Progenitor cell of endocrine pancreas (in vitro differentiated cells): ENCODE results near the gene LRRFIP1. TPM values are rescaled to one million over a fixed set of nuclear protein-coding genes. Genes with fewer than 3 reads are reported as not detected.
A peak's percentile ranks its signal among the peaks of the same experiment; 100 is the strongest.

Experiments
- DNase-seq: peaks from one replicate; pipeline ENCODE4 v3.0.0; 2021; ENCODE audit warnings: low spot score; ENCODE audit not compliant: unreplicated experiment
- H3K27ac Mint-ChIP-seq: 2 replicates; pipeline ENCODE4 v1.8.0; 2021; ENCODE audit warnings: mild to moderate bottlenecking, moderate library complexity, mixed read lengths
- H3K27me3 Mint-ChIP-seq: 2 replicates; pipeline ENCODE4 v1.8.0; 2021; ENCODE audit warnings: mixed read lengths
- H3K36me3 Mint-ChIP-seq: 2 replicates; pipeline ENCODE4 v1.8.0; 2022; ENCODE audit warnings: mixed read lengths; ENCODE audit not compliant: insufficient read depth
- H3K4me1 Mint-ChIP-seq: 2 replicates; pipeline ENCODE4 v1.8.0; 2021; ENCODE audit warnings: low read depth, mixed read lengths
- H3K4me3 Mint-ChIP-seq: 2 replicates; pipeline ENCODE4 v1.8.0; 2021; ENCODE audit warnings: low read depth, mild to moderate bottlenecking, moderate library complexity, mixed read lengths
- H3K9me3 Mint-ChIP-seq: 2 replicates; pipeline ENCODE4 v1.8.0; 2021; ENCODE audit warnings: low read depth, mixed read lengths
- total RNA-seq: library from RNA; stranded (reverse); gene quantifications from 2 replicates; pipeline ENCODE4 v1.2.1, GENCODE V29; 2021
- TF ChIP-seq, protein P1 (sequence below): fragments of 200-600 bp; sonication (generic); IDR thresholded peaks from one replicate; pipeline ENCODE4 v1.5.0; 2021; ENCODE audit warnings: antibody characterized with exemption, mild to moderate bottlenecking; ENCODE audit not compliant: unreplicated experiment

LRRFIP1 gene
- total RNA-seq, 1 donor from 2014 or later: 68.6 TPM

DNA sequence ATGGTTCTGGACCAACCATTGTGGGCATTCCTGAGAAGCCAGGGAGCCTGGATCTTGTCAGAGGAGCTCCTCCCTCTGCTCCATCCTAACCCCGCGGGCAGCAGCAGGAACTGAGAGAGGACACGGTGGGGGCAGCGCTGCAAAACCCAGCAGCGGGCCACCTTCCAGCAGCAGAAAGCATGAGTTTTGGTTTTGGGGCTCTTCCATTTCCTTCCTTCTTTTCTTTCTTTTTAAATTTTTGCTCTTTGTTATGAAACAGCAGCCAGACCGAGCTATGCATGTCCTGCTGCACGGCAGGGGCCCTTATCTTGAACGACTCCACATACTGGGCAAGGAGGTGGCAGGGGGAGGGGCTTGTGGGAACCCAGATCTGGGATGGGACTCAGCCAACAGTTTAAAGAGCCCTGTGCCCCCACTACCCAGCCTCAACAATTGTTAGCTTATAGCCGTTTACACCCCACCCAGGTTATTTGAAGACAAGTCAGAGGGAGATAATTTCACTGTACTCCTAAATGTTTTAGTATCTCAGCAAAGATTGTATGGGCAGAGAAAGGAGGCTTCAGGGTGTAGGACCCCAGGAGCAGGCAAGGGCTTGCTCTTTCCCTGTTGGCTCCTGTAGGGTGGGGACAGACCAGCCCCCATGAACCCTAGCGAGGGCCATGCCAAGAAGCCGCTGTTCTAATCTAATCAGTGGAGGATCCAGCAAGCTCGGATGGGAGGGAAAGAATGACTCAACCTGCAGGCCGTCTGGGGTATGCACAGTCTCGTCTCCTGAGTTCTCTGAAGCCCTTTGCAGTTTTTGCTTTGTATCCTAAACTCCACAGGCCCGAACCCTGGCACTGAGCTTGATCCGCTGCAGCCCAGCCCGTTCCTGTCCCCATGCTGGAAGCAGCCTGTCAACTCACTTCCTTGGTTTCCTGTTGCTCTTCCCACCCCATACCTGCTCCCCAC is 75.3 kb downstream of the LRRFIP1 start:
- no peak overlapping the region for H3K27ac Mint-ChIP-seq
- H3K4me1 Mint-ChIP-seq: peaks cover 39% of the 10 kb centered on the region
- no peak for DNase-seq
- TF ChIP-seq, protein P1, sequence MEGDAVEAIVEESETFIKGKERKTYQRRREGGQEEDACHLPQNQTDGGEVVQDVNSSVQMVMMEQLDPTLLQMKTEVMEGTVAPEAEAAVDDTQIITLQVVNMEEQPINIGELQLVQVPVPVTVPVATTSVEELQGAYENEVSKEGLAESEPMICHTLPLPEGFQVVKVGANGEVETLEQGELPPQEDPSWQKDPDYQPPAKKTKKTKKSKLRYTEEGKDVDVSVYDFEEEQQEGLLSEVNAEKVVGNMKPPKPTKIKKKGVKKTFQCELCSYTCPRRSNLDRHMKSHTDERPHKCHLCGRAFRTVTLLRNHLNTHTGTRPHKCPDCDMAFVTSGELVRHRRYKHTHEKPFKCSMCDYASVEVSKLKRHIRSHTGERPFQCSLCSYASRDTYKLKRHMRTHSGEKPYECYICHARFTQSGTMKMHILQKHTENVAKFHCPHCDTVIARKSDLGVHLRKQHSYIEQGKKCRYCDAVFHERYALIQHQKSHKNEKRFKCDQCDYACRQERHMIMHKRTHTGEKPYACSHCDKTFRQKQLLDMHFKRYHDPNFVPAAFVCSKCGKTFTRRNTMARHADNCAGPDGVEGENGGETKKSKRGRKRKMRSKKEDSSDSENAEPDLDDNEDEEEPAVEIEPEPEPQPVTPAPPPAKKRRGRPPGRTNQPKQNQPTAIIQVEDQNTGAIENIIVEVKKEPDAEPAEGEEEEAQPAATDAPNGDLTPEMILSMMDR: no peak
- peak overlapping the region; percentile 5 for H3K4me3 Mint-ChIP-seq
- no peaks in the 10 kb centered on the region for H3K27me3 Mint-ChIP-seq
- H3K9me3 Mint-ChIP-seq: no peaks in the 10 kb centered on the region
- H3K36me3 Mint-ChIP-seq: no peaks in the 10 kb centered on the region

DNA sequence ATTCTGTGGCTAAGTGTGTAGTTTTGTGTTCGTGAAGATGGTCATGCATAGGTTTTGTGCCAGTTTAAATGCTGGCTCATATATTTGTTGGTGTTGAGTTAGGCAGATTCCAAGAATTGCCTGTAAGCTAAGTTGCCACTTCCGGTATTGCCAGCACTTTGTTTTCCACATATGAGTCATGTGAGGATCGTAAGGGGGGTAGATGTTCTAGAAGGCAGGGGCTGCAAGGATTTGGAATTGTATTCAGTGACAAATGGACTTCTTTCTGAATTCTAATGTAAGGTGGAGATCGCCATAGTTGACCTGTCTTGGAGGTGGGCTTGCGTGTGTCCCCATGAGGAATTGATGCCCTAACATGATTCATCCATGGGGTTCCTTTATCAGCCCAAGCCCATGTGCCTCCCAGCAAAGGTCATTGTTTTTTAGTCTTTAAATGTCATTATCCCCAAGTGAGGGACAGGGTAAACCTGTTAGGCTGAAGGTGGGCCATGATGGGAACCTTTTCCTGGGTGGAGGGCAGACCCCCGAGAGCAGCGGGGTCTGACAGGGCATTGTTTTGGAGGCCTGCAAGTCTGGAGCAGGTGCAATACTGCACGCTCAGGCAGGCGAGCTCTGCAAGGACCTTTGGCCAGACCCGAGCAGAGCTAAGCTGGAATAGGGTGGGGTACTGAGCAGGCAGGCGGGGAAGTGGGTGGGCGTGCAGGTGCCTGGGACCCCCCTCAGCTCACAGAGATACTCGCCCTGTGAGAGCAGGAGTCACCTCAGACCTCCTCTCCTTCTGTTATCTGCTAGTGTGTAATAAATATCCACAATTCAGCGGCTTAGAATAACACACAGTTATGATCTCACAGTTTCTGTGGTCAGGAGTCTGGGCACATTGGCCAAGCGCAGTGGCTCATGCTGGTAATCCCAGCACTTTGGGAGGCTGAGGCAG is 77.4 kb downstream of the LRRFIP1 start:
- Mint-ChIP-seq H3K9me3 (no peaks in the 10 kb centered on the region), H3K4me3 (no peak overlapping the region), H3K36me3 (no peaks in the 10 kb centered on the region), H3K4me1 (peaks cover 33% of the 10 kb centered on the region), H3K27me3 (no peaks in the 10 kb centered on the region), H3K27ac (peak overlapping the region; percentile 34)
- TF ChIP-seq, protein P1: no peak
- DNase-seq: no peak

DNA sequence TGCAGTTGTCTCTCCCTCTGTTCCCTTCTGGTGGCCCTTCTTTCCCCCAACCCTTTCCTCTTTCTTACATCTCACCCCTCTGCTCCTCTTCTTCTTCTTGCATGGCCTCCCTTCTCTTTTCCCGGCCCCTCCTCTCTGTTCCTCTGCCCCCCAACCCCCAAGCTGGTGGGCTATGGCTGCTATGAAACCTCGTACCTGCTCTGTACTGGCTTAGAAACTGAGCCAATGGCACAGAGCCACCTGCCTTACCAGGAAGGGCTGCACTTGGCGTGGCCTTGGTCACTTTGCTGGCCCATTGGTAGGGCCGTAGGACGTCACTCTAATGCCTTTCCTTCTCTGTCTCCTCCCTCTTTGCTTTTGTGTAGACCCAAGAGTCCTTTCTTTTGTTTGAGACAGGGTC is 78.9 kb downstream of the LRRFIP1 start:
- no peak for DNase-seq
- Mint-ChIP-seq H3K9me3 (no peaks in the 10 kb centered on the region), H3K36me3 (peaks cover 4% of the 10 kb centered on the region), H3K27ac (no peak overlapping the region), H3K27me3 (no peaks in the 10 kb centered on the region), H3K4me3 (no peak overlapping the region), H3K4me1 (peaks cover 29% of the 10 kb centered on the region)
- TF ChIP-seq, protein P1: no peak

DNA sequence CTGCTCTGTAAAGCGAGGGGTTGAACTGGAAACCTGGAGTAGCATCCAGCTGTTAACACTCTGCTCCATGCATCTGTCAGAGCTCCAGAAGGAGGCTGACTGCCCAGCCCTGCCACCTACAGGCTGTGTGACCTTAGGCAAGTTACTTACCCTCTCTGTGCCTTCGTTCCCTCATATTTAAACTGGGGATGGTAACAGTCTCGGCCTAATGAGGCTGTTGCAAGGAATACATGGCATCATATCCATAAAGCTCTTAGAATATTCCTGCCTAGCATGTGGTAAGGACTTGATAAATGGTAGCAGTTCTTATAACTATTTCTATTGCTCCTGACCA is 80.6 kb downstream of the LRRFIP1 start:
- no peaks in the 10 kb centered on the region for H3K27me3 Mint-ChIP-seq
- DNase-seq: no peak
- H3K27ac Mint-ChIP-seq: no peak overlapping the region
- no peak overlapping the region for H3K4me3 Mint-ChIP-seq
- H3K36me3 Mint-ChIP-seq: peaks cover 10% of the 10 kb centered on the region
- H3K4me1 Mint-ChIP-seq: peaks cover 13% of the 10 kb centered on the region
- TF ChIP-seq, protein P1: no peak
- no peaks in the 10 kb centered on the region for H3K9me3 Mint-ChIP-seq

DNA sequence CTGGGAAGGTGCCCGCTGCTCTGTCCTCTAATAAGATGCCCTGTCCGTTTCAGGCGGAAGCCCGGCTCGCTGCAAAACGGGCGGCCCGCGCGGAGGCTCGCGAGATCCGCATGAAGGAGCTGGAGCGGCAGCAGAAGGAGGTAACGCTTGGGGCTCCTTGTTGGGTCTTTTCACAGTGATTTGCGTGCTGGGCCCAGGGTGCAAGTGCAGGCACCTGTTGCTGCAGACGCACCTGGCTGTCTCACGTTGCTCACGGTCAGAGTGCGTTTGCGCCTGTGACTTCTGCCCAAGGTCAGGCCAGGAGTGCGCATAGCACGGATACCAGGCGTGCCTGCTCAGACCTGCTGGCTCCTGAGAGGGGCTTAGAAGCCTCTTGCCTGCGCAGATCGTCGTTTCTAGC is 81.1 kb downstream of the LRRFIP1 start:
- Mint-ChIP-seq H3K4me3 (no peak overlapping the region), H3K9me3 (no peaks in the 10 kb centered on the region), H3K27ac (no peak overlapping the region), H3K4me1 (peaks cover 9% of the 10 kb centered on the region), H3K36me3 (peaks cover 10% of the 10 kb centered on the region), H3K27me3 (no peaks in the 10 kb centered on the region)
- TF ChIP-seq, protein P1: no peak
- DNase-seq: no peak
